CD4-positive, CD25-positive, alpha-beta regulatory T cell (primary cell): Measurements from ENCODE around the gene OR7A17. TPM values are rescaled to one million over a fixed set of nuclear protein-coding genes. Genes with fewer than 3 reads are reported as not detected.

Experiments used
- ATAC-seq, 2 donors: fragments of 150-1000 bp; cut with Tn5 transposase; one replicate each; pipeline ENCODE4 v1.10.0; 2021; ENCODE audit warnings: low read depth in 2 of 2, moderate number of reproducible peaks in 2 of 2, moderate library complexity in 1 of 2
- DNase-seq, 3 donors: peaks; one replicate each; pipeline versions ENCODE4 v3.0.0 to v3.0.0-alpha.2; 2012 to 2022; ENCODE audit warnings: mixed read lengths in 1 of 3
- H3K27ac ChIP-seq: one replicate; pipeline ENCODE4 v1.7.0; 2013; ENCODE audit warnings: mild to moderate bottlenecking, low read length; ENCODE audit not compliant: insufficient read depth, poor library complexity, severe bottlenecking
- H3K27me3 ChIP-seq: one replicate; pipeline ENCODE4 v1.7.0; 2013; ENCODE audit warnings: low read length; ENCODE audit not compliant: control insufficient read depth, insufficient read depth
- H3K36me3 ChIP-seq: one replicate; pipeline ENCODE4 v1.7.0; 2013; ENCODE audit warnings: mild to moderate bottlenecking, low read length, moderate library complexity; ENCODE audit not compliant: control insufficient read depth, insufficient read depth
- H3K4me1 ChIP-seq: 2 replicates; pipeline ENCODE4 v1.7.0; 2013; ENCODE audit warnings: mild to moderate bottlenecking, low read length; ENCODE audit not compliant: insufficient read depth, control insufficient read depth, poor library complexity, severe bottlenecking
- H3K4me3 ChIP-seq: one replicate; pipeline ENCODE4 v1.7.0; 2013; ENCODE audit warnings: low read depth, mild to moderate bottlenecking, low read length, moderate library complexity
- H3K9me3 ChIP-seq, 2 experiments: 1 replicate in 1 of 2; 2 replicates in 1 of 2; pipeline ENCODE4 v1.7.0; 2013; ENCODE audit warnings: low read length in 2 of 2, mild to moderate bottlenecking in 1 of 2, moderate library complexity in 1 of 2; ENCODE audit not compliant: control insufficient read depth in 2 of 2
- H3K27ac Mint-ChIP-seq, 3 donors: one replicate each; pipeline ENCODE4 v1.8.0; 2020 to 2022; ENCODE audit warnings: mild to moderate bottlenecking in 3 of 3, mixed read lengths in 3 of 3, moderate library complexity in 2 of 3
- H3K27me3 Mint-ChIP-seq: one replicate; pipeline ENCODE4 v1.8.0; 2022; ENCODE audit warnings: mild to moderate bottlenecking, mixed read lengths
- H3K36me3 Mint-ChIP-seq: one replicate; pipeline ENCODE4 v1.8.0; 2020; ENCODE audit warnings: mixed read lengths
- H3K4me1 Mint-ChIP-seq, 4 donors: one replicate each; pipeline ENCODE4 v1.8.0; 2020 to 2022; ENCODE audit warnings: mixed read lengths in 4 of 4, mild to moderate bottlenecking in 1 of 4
- H3K4me3 Mint-ChIP-seq, 4 donors: one replicate each; pipeline ENCODE4 v1.8.0; 2020 to 2022; ENCODE audit warnings: mild to moderate bottlenecking in 4 of 4, mixed read lengths in 4 of 4, moderate library complexity in 3 of 4
- H3K9me3 Mint-ChIP-seq, 7 donors: one replicate each; pipeline ENCODE4 v1.8.0; 2020 to 2022; ENCODE audit warnings: mixed read lengths in 7 of 7, mild to moderate bottlenecking in 3 of 7, moderate library complexity in 2 of 7
- polyA plus RNA-seq, 4 donors: library from polyadenylated mRNA; unstranded; fragments of 300-500 nt; fragmentation: Illumina TruSeq; gene quantifications; one replicate each; pipeline ENCODE4 v1.2.3, GENCODE V29; 2021
- total RNA-seq: library from RNA; stranded (reverse); gene quantifications from one replicate; pipeline ENCODE4 v1.2.3, GENCODE V29; 2022

The OR7A17 gene
- total and polyA plus RNA-seq, 5 donors from 2014 or later: not detected

GRCh38 chr19:14889994-14890642, 4.2 kb upstream of the OR7A17 start:
- DNase-seq (no peak), ATAC-seq (no peak)
- Histone ChIP-seq H3K4me3 (no peak overlapping the region), H3K27ac (no peak overlapping the region), H3K27me3 (peaks cover 14% of the 10 kb centered on the region), H3K4me1 (peaks cover 5% of the 10 kb centered on the region), H3K9me3 (no peaks in the 10 kb centered on the region), H3K36me3 (no peaks in the 10 kb centered on the region)
- Mint-ChIP-seq H3K27ac (no peak overlapping the region), H3K27me3 (peaks cover 25% of the 10 kb centered on the region), H3K4me3 (no peak overlapping the region), H3K36me3 (no peaks in the 10 kb centered on the region), H3K9me3 (peaks cover 0 to 3% (median 0%) of the 10 kb centered on the region in 7 donors), H3K4me1 (peaks cover 0 to 7% (median 6%) of the 10 kb centered on the region in 4 donors)

GRCh38 chr19:14871619-14872230, 14.2 kb downstream of the OR7A17 start:
- ATAC-seq: no peak
- Mint-ChIP-seq H3K4me1 (no peaks in the 10 kb centered on the region), H3K4me3 (no peak overlapping the region), H3K36me3 (no peaks in the 10 kb centered on the region), H3K9me3 (peaks cover 0 to 1% (median 0%) of the 10 kb centered on the region in 7 donors), H3K27ac (no peak overlapping the region), H3K27me3 (peaks cover 9% of the 10 kb centered on the region)
- Histone ChIP-seq H3K9me3 (no peaks in the 10 kb centered on the region), H3K36me3 (no peaks in the 10 kb centered on the region), H3K27ac (no peak overlapping the region), H3K27me3 (peaks cover 5% of the 10 kb centered on the region), H3K4me3 (no peak overlapping the region), H3K4me1 (no peaks in the 10 kb centered on the region)
- peak in 1 of 3 donors; percentile 6 for DNase-seq

GRCh38 chr19:14868497-14868896, 17.4 kb downstream of the OR7A17 start:
- no peaks in the 10 kb centered on the region for H3K9me3 ChIP-seq
- Mint-ChIP-seq H3K36me3 (peaks cover 3% of the 10 kb centered on the region), H3K4me3 (no peak overlapping the region), H3K4me1 (no peaks in the 10 kb centered on the region), H3K9me3 (peaks cover 0 to 4% (median 0%) of the 10 kb centered on the region in 7 donors), H3K27ac (no peak overlapping the region), H3K27me3 (peaks cover 17% of the 10 kb centered on the region)
- ATAC-seq: no peak
- DNase-seq: no peak
- H3K36me3 ChIP-seq: no peaks in the 10 kb centered on the region
- H3K4me1 ChIP-seq: no peaks in the 10 kb centered on the region
- peaks cover 6% of the 10 kb centered on the region for H3K27me3 ChIP-seq
- H3K4me3 ChIP-seq: no peak overlapping the region
- H3K27ac ChIP-seq: no peak overlapping the region

- no peak for DNase-seq
- H3K4me3 Mint-ChIP-seq: no peak within 1 kb of the TSS
- ATAC-seq: no peak
Measured at GRCh38 chr19:14848822-14849221, 37.1 kb downstream of the OR7A17 start, which contains the start of gene OR7A10. Gene OR7A10 (minus strand): TSS chr19:14848922. CDS start chr19:14841877, 7,045 bp downstream.

GRCh38 chr19:14843578-14843977, 42.4 kb downstream of the OR7A17 start:
- Mint-ChIP-seq H3K27me3 (peaks cover 7% of the 10 kb centered on the region), H3K4me1 (no peaks in the 10 kb centered on the region), H3K36me3 (no peaks in the 10 kb centered on the region), H3K9me3 (no peaks in the 10 kb centered on the region), H3K27ac (no peak overlapping the region), H3K4me3 (no peak overlapping the region)
- ATAC-seq (no peak), DNase-seq (no peak)
- no peaks in the 10 kb centered on the region for H3K4me1 ChIP-seq
- no peak overlapping the region for H3K27ac ChIP-seq
- H3K36me3 ChIP-seq: no peaks in the 10 kb centered on the region
- H3K4me3 ChIP-seq: no peak overlapping the region
- H3K27me3 ChIP-seq: peaks cover 4% of the 10 kb centered on the region
- H3K9me3 ChIP-seq: no peaks in the 10 kb centered on the region

More at GRCh38 chr19:14848822-14849221, 37.1 kb downstream of the OR7A17 start, which contains the start of gene OR7A10:
- no peaks in the 10 kb centered on the region for H3K9me3 ChIP-seq
- H3K4me3 ChIP-seq: no peak within 1 kb of the TSS
- Mint-ChIP-seq H3K36me3 (no peaks in the 10 kb centered on the region), H3K27ac (no peak within 1 kb of the TSS), H3K4me1 (peaks cover 0 to 2% (median 0%) of the 10 kb centered on the region in 4 donors), H3K27me3 (no peaks in the 10 kb centered on the region), H3K9me3 (peaks cover 0 to 5% (median 0%) of the 10 kb centered on the region in 7 donors)
- peaks cover 7% of the 10 kb centered on the region for H3K27me3 ChIP-seq
- no peaks in the 10 kb centered on the region for H3K36me3 ChIP-seq
- no peak within 1 kb of the TSS for H3K27ac ChIP-seq
- H3K4me1 ChIP-seq: no peaks in the 10 kb centered on the region

- Histone ChIP-seq H3K4me3 (no peak overlapping the region), H3K4me1 (no peaks in the 10 kb centered on the region), H3K36me3 (no peaks in the 10 kb centered on the region), H3K27ac (no peak overlapping the region), H3K27me3 (peaks cover 4% of the 10 kb centered on the region), H3K9me3 (no peaks in the 10 kb centered on the region)
- ATAC-seq (no peak), DNase-seq (no peak)
- Mint-ChIP-seq H3K27ac (no peak overlapping the region), H3K4me3 (no peak overlapping the region), H3K4me1 (no peaks in the 10 kb centered on the region), H3K9me3 (no peaks in the 10 kb centered on the region), H3K27me3 (peaks cover 7% of the 10 kb centered on the region), H3K36me3 (no peaks in the 10 kb centered on the region)
Measured at GRCh38 chr19:14843169-14843568, 42.8 kb downstream of the OR7A17 start.

GRCh38 chr19:14840206-14840605, 45.7 kb downstream of the OR7A17 start:
- Histone ChIP-seq H3K27ac (no peak overlapping the region), H3K4me3 (no peak overlapping the region), H3K36me3 (no peaks in the 10 kb centered on the region), H3K9me3 (no peaks in the 10 kb centered on the region), H3K27me3 (peaks cover 4% of the 10 kb centered on the region), H3K4me1 (no peaks in the 10 kb centered on the region)
- no peak for ATAC-seq
- no peaks in the 10 kb centered on the region for H3K4me1 Mint-ChIP-seq
- DNase-seq: no peak
- H3K4me3 Mint-ChIP-seq: no peak overlapping the region
- no peak overlapping the region for H3K27ac Mint-ChIP-seq
- peaks cover 7% of the 10 kb centered on the region for H3K27me3 Mint-ChIP-seq
- no peaks in the 10 kb centered on the region for H3K9me3 Mint-ChIP-seq
- H3K36me3 Mint-ChIP-seq: no peaks in the 10 kb centered on the region

- no peak for DNase-seq
- Histone ChIP-seq H3K4me3 (no peak overlapping the region), H3K27ac (no peak overlapping the region), H3K36me3 (no peaks in the 10 kb centered on the region), H3K27me3 (no peaks in the 10 kb centered on the region), H3K9me3 (no peaks in the 10 kb centered on the region), H3K4me1 (no peaks in the 10 kb centered on the region)
- no peaks in the 10 kb centered on the region for H3K36me3 Mint-ChIP-seq
- no peak for ATAC-seq
- H3K4me3 Mint-ChIP-seq: no peak overlapping the region
- H3K27me3 Mint-ChIP-seq: peaks cover 5% of the 10 kb centered on the region
- no peaks in the 10 kb centered on the region for H3K9me3 Mint-ChIP-seq
- H3K27ac Mint-ChIP-seq: no peak overlapping the region
- no peaks in the 10 kb centered on the region for H3K4me1 Mint-ChIP-seq
Measured at GRCh38 chr19:14837391-14837790, 48.5 kb downstream of the OR7A17 start.
